GM19463 (cell line): ENCODE measurements around the gene IL1RAPL2.

Experiments
- ATAC-seq: cut with Tn5 transposase; IDR thresholded peaks from one replicate; pipeline ENCODE4 v1.9.1; 2021; ENCODE audit warnings: mild to moderate bottlenecking, moderate library complexity; ENCODE audit not compliant: unreplicated experiment

Gene IL1RAPL2

GRCh38 chrX:105260291-105261043 is 694.5 kb downstream of the IL1RAPL2 start:
- ATAC-seq, result no peak

GRCh38 chrX:105263171-105263570 is 697.2 kb downstream of the IL1RAPL2 start:
- no peak for ATAC-seq

- no peak for ATAC-seq
These were observed 697.8 kb downstream of the IL1RAPL2 start for GRCh38 chrX:105263801-105264200.

GRCh38 chrX:105265093-105265492 is 699.1 kb downstream of the IL1RAPL2 start:
- no peak for ATAC-seq

- ATAC-seq, result no peak
These were observed 700.5 kb downstream of the IL1RAPL2 start for GRCh38 chrX:105266456-105266855.

- no peak for ATAC-seq
These were observed 701.2 kb downstream of the IL1RAPL2 start for GRCh38 chrX:105267167-105267566.

GRCh38 chrX:105269386-105269785 is 703.4 kb downstream of the IL1RAPL2 start:
- no peak for ATAC-seq

- ATAC-seq, result no peak
These were observed 707.3 kb downstream of the IL1RAPL2 start for GRCh38 chrX:105273326-105273725.

- ATAC-seq, result no peak
These were observed 708.1 kb downstream of the IL1RAPL2 start for GRCh38 chrX:105274091-105274490.

- ATAC-seq, result no peak
These were observed 711.1 kb downstream of the IL1RAPL2 start for GRCh38 chrX:105277132-105277531.

GRCh38 chrX:105282077-105282476 is 716.1 kb downstream of the IL1RAPL2 start:
- ATAC-seq, result no peak

GRCh38 chrX:105297041-105297440 is 731.0 kb downstream of the IL1RAPL2 start:
- no peak for ATAC-seq

- ATAC-seq, result no peak
These were observed 733.3 kb downstream of the IL1RAPL2 start for GRCh38 chrX:105299286-105299685.

GRCh38 chrX:105302246-105302645 is 736.2 kb downstream of the IL1RAPL2 start:
- no peak for ATAC-seq

GRCh38 chrX:105307762-105308161 is 741.8 kb downstream of the IL1RAPL2 start:
- ATAC-seq, result no peak

GRCh38 chrX:105313596-105313995 is 747.6 kb downstream of the IL1RAPL2 start:
- no peak for ATAC-seq

GRCh38 chrX:105314458-105314857 is 748.5 kb downstream of the IL1RAPL2 start:
- ATAC-seq, result no peak

GRCh38 chrX:105315248-105315647 is 749.2 kb downstream of the IL1RAPL2 start:
- no peak for ATAC-seq

GRCh38 chrX:105317117-105317516 is 751.1 kb downstream of the IL1RAPL2 start:
- no peak for ATAC-seq

GRCh38 chrX:105323928-105324327 is 757.9 kb downstream of the IL1RAPL2 start:
- ATAC-seq, result no peak

GRCh38 chrX:105328773-105329172 is 762.8 kb downstream of the IL1RAPL2 start:
- no peak for ATAC-seq

GRCh38 chrX:105331244-105331643 is 765.2 kb downstream of the IL1RAPL2 start:
- ATAC-seq, result no peak

- no peak for ATAC-seq
These were observed 781.4 kb downstream of the IL1RAPL2 start for GRCh38 chrX:105347373-105347772.
